Measurements from ENCODE around the gene PPP6R2.

Gene PPP6R2

DNA sequence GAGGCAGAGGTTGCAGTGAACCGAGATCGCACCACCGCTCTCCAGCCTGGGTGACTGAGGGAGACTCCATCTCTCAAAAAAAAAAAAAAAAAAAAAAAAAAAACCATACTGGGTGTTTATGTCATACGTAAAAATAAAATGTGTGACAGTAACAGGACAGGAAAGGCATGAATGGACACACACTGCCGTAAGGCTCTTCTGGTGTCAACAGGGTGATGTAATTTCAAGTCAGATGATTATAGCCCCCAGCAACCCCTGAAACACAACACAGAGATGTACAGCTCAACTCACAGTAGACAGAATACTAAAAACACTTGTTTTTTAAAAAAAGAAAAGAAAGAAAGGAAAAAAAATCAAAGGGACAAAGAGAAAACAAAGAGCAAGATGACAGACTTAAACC, 109.5 kb downstream of the PPP6R2 start:
- no peak for DNase-seq

DNA sequence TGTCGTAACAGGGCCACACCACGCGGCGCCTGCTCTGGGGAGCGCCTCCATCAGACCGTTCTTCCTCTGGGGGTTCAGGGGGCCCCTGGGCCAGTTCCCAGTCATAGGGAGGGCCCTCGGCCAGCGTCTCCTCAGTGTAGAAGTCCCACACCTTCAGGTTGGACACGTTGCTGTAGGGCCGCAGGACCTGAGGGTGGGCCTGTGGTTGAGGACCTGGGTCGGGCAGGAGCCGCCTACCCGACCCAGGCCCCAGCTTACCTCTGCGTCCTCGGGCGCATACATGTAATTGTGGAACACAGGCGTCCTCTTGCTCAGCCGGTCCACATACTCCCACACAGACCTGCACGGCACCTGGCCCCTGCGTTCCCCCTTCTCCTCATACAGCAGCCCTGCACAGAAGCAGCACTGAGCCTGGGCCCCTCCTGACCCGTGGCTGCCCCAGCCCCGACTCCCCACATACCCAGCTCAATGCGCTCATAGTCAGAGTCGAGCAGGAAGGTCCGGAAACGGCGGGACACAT, 111.5 kb downstream of the PPP6R2 start:
- no peak for DNase-seq

DNA sequence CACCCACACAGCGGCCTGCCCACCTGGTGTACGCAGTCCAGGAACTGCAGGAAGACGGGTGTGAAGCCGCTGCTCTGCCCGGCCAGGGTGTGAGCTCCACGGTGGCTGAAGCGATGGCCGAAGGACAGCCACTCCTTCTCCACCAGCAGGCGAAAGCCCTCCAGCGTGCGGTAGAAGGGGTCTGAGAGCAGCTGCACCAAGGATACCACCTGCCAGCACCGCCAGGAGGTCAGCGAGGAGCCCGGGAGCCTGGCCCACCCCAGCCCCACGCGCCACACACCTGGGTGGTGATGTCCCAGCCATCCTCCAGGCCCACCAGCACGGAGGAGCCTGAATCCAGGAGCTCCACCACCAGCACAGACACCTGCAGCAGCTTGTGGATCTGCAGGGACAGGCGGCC, 112.1 kb downstream of the PPP6R2 start:
- DNase-seq, result no peak

DNA sequence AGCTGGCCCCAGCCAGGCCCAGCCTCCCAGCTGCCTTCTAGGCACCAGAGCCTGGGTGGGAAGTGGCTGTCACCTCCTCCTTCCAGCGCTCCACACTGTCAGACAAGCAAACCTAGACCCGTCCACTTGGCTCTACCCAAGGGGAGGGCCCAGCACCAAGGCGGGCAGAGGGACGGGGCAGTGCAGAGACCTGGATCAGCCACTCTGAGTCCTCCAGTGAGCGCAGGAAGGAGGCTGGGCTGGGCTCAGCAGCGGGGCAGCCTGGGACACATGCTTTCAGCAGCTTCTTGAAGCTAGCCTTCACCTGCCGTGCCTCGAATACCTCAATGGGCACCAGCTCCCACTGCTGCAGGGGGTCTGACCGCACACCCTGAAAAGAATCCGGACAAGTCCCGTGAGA, 112.9 kb downstream of the PPP6R2 start:
- no peak for DNase-seq

DNA sequence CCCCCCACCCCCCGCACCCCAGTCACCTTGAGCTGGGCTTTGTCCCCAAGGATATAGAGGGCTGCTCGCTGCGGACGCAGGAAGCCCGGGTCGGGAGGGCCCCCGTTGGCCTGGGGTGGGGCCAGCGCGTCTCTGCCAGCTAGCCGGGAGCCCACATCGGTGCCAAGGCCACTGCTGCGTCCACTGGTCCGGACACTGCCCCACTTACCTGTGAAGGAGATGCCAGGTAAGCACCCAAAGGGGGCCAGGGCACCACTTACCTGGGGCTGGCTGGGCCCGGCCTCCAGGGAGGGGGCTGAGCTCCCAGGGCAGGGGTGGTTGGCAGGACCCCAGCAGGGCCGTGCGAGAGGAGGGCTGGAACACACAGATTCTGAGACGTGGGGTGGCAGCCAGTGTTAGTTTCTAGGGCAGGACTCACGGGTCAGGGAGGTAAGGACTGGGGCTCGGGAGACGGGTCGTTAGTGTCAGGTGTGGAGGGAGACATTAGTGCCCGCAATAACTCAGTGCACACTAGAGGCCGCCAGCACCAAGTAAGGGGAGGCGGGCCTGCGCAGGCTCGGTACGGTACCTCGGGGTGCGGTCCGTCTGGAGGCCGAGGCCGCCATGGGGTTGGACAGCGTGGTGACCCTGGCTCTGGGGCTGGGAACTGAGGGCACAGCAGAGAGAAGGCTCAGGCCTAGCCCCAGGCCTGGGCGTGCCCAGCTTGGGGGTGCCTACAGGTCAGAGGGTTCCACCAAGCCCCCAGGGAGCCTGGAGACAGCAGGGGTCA, 113.5 kb downstream of the PPP6R2 start:
- DNase-seq, result no peak

DNA sequence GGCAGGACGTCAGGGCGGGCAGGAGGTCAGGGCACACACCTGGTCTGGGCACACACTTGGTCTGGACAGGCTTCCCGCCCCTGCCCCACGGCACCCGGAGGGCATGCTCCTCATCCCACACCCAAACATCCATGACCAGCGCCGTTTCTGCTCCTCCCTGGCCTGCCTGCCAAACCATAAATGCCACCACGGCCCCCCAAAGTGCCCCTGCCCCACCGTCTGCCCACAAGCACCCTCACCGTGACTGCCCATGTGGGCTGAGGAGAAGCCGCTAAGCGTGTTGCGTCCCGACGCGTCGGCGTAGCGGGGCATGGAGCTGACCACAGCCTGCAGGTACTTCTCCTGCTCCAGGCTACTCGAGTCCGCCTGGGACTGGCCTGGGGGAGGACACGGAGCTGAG, 115.9 kb downstream of the PPP6R2 start:
- DNase-seq, result no peak

DNA sequence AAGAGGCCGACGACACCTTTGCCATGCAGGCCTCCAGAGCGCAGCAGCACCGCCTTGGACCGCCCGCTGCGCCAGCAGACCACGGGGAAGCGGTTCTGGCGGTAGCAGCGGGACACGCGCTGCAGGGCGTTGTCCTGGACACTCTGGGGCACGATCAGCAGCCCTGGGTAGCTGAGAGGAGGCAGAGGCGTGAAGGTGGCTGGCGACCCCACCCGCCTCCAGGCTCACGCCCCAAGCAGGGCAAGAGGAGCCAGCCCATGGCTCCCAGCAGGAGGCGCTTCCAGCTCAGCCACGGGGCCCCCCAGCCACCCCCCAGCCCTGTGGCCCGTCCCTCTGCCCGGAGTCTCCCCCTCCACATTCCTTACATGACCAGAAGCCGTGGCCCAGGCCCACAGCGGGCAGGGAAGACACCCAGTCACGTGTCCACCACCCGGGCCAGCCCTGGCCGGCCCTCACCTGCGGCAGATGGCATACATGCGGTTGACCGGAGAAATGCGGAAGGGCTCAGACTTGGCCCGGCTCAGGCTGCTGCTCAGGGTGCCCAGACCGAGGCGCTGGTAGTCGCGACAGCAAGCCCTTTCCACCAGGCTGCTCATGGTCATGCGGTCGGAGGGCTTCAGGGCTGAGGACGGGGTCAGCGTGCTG, 116.5 kb downstream of the PPP6R2 start:
- no peak for DNase-seq

DNA sequence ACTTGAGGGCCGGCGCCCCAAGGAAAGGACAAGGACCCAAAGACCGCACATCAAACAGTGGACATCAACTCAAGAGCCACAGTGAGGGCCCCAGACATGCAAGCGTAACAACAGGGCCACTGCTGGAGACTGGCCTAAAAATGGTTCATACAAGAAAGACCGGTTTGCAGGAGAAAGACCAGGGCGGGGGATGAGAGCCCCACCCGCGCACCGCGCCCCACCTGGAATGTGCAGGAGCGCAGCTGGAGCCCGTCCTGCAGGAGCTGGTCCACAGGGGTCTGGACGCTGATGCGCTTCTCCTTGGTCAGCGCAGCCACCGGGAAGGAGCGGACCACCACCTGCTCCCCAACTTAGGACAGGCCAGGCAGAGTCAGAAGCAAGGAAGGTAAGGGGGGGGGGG, 117.8 kb downstream of the PPP6R2 start:
- DNase-seq, result no peak

DNA sequence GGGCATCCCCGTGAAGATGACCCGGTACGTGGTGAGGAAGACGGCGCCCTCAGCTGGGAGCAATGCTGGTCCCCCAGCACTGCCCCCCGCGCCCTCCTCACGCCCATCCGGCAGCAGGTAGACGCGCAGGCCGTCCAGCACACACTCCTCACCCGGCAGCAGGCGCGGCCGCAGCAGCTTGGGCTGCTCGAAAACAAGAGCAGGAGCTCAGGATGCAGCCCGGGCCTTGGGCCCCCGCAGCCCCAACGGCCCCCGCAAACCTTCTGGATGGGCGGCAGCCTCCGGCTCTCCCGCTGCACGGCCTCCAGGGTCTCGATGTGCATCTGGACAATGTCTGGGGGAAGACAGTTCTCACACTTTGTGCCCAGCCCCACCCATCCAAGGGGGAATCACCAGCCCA, 118.4 kb downstream of the PPP6R2 start:
- DNase-seq, result no peak

DNA sequence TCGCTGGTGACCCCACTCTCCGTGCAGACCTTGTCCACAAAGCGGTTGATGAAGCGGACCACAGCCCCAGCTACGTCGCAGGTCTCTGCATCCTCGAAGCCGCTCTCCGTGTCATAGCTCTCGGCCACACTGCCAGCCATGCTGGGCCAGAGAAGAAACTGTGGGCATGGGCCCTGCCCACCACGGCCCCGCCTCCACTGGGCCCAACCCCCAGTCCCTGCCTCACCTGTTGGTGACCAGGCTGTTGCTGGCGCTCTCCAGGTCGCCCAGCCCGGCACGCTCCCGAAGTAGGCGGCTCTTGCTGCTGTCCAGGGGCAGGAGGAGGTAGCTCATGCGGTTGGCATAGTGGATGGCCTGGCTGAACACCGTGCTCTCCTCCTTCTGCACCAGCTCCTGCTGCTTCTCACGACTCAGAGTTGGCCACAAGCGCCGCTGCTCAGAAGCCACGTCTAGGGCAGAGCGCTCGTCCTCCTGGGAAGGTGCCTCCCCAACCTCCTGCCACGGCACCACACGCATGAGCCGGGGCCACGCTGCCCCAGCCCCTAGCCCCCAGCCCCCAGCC, 118.9 kb downstream of the PPP6R2 start:
- no peak for DNase-seq

DNA sequence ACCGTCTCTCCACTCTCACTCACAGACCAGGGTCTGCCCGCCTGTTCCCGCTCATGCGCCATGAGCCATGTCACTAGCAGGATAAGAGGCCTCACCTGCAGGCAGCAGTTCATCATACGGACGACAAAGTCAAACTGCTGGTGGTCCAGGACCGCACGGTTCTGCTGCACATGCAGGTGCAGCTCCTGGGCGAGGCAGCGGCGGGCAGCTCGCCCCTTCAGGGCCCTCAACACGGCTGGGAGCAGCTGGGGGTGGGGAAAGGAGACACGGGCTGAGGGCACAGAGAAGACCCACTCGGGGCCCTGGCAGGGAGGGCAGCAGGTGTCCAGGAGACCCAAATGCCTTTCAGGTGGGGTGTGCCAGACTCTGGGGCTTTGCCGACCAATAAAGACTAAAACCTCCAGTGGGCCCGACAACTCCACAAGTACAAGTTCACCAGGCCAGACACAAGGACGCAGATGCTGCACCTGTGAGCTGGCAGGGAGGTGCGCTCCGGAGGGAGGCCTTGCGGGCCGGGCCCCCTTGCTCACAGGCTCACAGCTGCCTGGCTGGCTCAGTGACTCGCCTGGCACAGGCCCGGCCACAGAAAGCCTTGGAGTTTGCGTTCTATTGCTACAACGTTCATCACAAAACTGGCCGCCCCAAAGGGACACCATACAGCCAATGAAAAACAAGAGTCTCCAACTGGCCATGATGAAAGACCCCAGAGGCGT, 120.2 kb downstream of the PPP6R2 start:
- DNase-seq, result no peak

DNA sequence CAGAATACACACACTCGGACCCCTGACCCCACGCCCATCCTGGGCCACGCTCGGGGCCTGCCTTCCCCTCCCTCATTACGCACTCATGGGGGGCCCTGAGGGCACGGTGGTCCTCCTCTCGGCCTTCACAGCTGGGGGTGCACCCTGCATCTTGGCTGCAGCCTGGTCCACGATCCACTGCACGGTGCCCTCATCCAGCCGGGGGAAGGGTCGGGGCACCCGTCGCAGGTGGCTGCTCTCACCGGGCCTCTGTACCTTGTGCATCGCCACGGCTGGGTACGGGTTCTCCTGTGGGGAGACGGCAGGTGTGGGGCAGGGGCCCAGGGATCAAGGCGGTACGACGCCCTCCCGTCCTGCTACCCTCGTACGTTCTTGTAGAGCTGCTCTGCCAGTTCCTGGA, 121.3 kb downstream of the PPP6R2 start:
- no peak for DNase-seq

DNA sequence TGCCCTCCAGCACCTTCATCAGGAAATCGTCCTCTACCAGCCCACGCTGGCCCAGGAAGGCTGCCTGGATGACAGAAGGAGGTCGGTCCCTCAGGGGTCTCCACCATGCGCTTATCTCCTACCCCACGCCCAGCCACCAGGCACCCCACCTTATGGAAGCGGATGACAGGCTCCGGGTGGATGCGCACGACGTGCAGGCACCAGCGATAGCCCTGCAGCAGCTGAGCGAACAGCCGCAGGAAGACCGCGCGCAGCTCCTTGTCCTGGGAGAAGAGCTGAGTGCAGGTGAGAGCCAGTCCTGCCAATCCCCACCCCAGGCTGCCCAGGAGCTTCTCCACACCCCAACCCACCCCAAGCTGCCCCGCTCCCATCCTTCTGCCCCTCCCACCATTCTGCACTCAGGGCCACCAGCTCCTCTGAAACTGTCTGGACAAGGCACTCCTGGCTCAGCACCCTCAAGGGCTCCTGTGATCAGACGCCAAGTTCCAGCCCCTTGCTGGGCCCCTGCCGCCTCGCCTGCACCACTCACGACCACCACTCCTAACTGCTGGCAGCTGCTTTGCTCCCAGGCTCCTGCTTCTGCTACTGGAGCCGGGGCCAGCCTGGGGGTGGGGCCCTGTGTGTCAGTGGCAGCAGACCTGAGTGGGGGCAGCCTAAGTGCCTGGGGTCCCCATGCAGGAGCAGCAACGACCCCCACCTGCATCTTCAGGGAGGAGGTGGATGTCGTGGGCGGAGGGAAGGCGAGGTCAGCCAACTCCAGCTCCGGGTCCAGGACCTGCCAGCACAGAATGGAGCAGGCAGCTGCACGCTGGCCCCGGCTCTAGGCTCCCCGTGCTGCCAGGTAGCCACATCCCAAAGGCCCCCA, 122.2 kb downstream of the PPP6R2 start:
- DNase-seq, result no peak

DNA sequence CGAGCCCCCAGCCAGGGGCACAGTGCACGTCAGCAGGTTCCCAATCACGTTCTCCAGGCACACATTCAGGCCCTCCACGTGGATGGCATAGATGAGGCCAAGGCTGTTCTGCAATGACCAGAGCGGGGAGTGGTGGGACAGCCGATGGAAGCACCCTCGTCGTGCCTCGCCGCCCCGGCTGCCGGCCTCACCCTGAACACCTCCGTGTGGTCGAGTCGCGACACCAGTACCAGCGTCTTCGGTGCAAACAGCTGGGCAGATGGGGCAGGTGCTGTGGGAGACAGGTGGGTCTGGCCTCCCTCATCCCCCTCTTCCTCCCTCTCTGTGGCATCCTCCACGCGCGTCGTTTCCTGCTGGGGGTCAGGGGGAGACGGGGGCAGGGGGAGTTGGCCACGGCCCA, 124.2 kb downstream of the PPP6R2 start:
- DNase-seq, result no peak

DNA sequence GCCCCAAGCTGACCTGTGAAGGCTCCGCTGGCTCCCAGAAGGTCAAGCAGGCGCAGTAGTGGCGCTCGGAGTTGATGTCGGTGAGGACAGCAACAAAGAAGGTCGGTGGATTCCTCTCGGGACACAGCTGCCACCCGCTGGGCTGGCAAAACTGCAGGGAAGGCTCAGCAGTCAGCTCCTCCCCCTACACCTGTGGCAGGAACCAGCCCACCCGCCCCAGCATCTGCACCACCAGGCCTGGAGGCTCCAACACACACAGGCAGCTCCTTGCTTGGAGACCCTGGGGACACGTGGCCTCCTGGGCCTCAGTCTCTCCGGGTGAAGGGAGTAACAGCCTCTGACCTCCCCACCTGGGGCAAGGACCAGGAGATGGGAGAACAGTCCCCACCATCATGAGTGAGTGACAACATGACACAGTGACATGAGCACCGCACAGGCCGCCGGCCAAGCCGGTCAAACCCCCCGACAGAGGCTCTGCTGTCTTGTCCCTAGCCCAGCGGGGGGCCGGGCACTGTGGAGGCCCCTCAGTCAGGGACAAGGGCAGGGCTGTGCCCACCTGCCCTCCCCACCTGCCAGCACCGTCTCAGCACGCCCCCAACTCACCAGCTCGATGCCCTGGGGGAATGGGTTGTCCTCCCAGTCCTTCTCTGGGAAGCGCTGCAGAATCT, 124.8 kb downstream of the PPP6R2 start:
- DNase-seq, result no peak

DNA sequence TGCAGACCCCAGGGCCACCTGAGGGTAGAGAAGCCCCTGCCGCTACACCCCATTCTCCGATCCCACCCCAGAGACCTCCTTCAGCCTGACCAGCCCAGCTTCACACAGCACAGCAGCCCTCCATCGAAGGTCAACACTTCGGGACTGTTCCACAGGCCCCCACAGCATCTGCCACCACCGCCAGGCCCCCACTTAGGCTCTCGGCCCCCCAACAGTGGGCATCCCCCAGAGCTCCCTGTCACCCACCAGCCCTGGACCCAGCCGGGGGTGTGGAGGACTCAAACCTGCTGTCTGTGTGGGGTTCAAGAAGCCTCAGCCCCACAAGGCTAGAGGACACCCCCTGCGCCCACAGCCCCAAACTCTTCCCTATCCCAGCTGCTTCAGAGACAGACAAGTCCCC, 125.5 kb downstream of the PPP6R2 start:
- DNase-seq, result no peak

DNA sequence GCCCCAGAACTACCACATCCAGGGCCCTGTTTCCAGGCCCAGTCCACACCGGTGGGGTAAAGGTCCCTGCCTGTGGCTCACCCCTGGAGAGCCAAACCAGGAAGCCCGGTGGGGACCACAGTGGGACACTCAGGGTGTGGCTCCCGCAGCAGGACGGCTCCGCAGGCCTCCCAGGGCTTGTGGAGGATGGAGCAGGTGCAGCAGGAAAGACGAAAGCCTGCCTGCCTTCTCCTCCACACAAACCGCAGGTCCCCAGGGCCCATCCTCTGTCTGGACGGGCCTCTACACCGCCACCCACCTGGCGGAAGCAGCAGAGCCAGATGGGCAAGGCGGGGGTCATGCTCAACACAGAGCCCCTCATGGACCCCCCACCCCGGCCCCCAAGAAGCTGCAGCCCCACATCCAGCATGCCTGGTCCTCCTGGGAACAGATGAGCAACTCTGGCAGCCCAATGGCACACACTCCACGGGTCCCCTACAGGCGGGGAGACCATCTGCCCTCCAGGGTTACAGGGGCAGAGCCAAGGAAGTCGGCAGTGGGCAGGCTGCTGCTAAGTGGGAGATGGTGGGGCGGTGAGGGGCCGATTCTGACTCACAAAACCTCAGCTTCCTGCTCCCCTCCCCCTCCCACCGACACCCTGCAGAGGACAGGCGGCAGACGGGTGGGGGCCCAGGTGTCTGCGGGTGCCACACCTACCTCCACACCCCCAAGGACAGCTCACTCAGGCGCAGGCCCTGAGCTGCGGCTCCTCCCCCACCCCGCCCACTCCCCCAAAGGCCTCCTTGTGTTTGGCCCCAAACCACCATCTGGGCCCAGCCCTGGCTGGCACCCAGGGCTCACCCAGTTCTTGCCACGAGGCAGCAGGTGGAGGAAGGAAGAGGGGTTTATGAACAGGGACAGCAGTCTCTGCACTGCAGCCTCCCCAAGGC, 126.5 kb downstream of the PPP6R2 start:
- DNase-seq, result no peak

DNA sequence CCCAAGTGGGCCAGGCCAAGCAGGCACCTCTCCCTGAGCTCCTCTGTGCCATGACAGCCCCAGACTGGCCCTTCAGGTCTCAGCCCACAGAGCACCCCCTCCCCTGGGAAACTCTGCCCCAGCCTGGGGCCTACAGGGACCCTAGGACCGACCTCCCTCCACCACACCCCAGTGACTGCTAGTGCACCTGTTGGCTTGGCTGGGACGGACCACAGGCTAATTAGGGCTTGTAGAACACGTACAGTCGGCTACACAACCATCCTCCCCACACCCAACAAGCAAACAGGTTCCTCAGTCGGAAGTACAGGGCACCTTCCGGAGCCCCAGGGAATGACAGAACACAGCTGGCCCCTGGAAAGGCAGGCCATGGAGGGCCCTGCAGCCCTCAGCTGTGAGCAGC, 127.4 kb downstream of the PPP6R2 start:
- no peak for DNase-seq

DNA sequence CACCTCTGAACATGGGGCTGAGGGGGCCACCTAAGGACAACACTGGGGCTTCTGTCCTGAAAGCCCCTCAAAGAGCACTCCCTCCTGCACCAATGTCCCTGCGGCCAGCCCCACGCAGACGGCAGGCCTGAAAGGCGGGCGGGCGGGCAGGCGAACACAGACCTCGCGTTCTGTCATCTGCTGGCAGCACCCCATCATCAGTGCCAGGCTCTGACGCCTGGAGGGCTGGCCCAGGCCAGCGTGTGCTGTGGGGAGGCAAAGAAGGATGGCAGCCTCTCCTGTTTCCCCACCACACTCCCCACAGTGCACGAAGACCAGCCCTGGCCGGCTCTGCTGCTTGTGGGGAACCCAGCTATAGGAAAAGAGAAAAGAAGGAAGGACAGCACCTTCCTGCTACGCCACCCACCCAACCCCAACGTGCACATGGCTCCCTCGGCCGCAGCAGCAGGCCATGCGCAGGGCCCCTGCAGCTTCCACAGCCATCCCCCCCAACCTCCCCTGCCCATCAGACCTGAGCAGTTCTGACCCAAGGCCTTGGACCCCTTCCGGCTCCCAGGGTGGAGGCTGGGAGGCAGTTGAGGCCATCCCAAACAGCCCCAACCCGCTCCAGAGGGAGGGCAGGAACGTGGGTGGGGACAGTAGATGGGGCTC, 128.2 kb downstream of the PPP6R2 start:
- DNase-seq, result no peak

DNA sequence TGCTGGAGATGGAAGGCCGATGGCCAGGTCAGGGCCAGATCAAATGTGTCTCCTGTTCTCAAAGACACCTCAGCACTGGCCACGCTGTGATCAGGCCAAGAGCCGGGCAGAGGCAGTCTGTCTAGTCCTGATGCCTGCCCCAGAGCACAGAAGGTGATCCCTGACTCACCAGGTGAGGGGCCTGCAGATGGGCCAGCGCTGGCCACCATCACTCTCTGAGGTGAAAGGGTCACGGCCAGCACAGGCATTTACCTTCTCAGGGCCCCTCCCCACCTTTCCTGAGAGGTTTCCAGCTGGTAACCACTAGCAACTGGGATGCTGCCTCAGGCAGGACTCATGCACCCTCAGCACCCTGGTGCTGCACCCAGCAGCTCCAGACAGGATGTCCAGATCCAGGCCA, 128.8 kb downstream of the PPP6R2 start:
- DNase-seq, result no peak

All from NCI-H1930 (cell line).